ENCODE measurements around the gene TMEM238.
"Not testable (repeated sequence)": the region's sequence is repeated elsewhere in the genome, so short reads cannot be mapped to it uniquely, and the experiment has no call there.

TMEM238 gene

DNA sequence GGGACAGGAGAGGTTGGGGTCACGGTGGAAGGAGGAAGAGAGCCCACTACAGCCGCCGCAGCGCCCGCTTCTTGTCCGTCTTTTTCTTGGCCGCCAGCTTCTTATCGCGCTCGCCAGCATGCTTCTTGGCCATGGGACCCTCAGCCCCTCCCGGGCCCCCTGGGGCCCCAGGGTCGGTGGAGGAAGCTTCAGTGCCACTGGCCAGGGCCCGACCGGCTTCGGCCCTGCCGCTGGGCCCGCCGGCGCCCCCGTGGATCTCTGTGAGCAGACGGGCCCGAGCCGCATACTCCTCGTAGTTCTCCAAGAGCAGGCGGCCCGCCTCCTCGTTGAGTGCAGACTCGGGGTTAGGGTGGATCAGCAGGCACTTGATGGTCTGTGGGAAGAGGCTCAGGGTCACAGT lies 17.3 kb upstream of the TMEM238 start:
- DNase-seq (ENCODE audit: low read depth in 2 of 2), result not testable (repeated sequence)

DNA sequence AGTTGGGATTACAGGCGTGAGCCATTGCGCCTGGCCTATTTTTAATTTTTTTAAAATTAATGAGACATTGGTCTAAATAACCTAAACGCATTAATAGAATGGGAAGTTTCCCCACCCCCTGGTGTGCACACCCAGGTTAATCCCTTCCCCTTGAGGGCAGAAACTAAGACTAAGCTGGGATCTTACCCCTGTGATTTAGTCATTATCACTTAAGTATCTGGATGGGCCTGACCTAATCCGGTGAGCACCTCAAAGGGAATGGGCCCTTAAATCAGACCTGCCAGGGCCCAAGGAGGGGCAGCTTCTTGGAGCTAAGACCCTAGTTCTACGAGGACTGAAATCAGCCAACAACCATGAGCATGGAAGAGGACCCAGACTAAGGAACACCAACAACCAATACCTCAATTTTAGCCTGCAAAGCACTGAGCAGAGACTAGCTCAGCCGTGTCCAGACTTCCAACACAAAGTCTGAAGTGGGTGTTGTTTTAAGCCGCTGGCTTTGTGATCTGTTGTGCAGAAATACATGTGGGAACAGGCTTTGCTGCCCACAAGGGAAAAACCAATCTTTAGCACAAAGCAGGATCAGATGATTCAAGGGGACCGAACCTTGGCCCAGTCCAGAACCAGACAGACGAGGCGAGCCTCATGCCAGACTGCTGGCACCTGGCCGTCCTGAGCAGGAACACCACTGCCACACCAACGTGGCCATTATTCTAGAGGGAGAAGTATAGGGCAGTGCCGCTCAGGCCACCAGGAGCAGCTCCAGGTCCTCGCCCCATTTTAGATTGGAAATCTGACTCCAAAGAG lies 16.4 kb upstream of the TMEM238 start:
- no peak for DNase-seq (ENCODE audit: low read depth in 2 of 2)

DNA sequence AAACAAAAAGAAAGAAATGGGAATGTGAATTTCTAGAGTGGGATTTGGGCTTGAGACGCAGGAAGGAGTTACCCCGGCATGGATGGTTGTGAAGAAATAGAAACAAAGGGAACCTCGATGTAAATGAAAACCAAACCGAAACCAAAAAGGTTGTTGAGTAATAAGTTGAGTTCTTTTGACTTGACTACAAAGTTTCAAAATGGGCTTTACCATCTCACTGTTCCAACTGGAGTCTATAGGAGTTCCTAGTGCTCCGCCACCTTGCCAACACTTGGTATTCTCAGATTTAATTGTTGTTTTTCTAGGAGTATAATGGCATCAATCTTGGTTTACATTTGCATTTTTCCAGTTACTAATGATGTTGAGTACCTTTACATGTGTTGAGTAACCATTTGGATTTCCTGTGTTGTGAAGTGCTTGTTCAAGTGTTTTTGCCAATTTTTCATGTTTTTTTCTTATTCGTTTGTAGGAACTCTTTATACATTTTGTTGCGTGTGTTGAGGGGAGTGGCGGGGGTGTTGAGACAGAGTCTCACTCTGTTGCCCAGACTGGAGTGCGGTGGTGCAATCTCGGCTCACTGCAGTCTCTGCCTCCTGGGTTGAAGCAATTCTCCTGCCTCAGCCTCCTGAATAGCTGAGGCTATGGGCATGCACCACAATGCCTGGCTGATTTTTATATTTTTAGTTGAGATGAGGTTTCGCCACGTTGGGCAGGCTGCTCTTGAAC lies 14.3 kb upstream of the TMEM238 start:
- DNase-seq (ENCODE audit: low read depth in 2 of 2), result no peak

DNA sequence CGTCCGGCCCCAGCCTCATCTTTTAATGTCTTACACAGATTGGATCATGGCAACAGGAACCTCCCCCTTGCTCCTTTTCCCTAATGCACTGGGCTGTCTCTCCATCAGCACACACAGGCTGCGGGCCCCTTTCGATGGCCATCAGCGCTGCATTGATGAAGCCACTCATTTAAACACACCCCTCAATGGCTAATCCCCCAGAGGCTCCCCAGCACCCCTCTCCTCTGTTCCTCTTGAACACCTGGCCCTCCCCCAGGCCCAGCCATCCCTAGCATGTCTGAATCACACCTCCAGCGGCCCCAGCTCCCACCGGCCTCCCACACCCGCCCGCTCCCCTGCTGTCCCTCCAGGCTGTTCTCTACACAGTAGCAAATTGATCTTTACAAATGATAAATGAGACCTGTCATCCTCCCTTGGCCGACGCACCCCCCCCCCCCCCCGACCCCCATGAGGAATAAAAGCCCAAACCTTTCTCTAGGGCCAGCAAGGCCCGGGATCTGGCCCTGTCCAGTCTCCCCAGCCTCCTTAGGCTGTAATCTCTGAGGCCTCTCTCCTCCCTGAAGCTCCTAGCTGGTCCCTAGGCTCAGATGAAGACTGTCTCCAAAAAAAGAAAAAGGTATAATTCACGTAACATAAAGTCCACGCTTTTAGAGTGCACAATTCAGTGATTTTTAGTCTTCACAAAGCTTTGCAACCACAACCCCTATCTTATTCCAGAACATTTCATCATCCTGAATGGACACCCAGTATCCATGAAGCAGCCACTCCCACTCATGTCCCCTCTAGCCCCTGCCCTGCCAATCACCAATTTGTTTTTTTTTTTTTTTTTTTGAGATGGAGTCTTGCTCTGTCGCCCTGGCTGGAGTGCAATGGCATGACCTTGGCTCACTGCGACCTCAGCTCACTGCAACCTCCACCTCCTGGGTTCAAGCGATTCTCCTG lies 9.0 kb upstream of the TMEM238 start:
- no peak for DNase-seq (ENCODE audit: low read depth in 2 of 2)

DNA sequence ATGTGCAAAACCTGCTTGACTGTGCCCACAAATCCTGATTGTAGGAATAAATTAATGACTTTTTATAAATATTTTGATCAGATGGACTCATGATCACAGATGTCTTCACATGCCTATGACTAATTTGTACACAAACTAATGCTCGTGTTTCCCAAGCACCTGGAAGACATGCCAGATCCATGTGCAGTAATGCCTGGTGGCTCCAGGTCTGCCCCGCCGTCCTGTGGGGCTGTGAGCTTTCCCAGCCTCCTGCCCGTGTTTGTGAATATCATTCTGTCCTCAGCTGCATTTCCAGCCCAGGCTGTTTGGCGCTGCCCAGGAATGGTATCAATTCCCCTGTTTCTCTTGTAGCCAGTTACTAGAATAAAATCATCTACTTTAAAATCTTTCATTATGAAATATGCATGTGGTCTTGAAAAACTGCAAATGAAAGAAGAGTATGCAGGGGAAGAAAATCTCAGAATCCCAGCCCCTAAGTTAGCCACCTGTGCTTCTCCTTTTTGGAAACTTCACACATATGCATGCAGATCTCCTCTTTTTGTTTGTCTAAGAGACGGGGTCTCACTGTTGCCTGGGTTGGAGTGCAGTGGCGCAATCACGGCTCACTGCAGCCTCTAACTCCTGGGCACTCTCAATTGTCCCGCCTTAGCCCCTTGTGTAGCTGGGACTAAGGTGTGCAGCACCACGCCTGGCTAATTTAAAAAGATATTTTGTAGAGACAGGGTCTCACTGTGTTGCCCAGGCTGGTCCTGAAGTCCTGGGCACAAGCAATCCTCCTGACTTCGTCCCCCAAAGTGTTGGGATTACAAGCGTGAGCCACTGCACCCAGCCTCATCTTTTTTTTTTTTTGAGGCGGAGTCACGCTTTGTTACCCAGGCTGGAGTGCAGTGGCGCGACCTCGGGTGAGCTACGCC lies 7.9 kb upstream of the TMEM238 start:
- DNase-seq (ENCODE audit: low read depth in 2 of 2), result no peak

DNA sequence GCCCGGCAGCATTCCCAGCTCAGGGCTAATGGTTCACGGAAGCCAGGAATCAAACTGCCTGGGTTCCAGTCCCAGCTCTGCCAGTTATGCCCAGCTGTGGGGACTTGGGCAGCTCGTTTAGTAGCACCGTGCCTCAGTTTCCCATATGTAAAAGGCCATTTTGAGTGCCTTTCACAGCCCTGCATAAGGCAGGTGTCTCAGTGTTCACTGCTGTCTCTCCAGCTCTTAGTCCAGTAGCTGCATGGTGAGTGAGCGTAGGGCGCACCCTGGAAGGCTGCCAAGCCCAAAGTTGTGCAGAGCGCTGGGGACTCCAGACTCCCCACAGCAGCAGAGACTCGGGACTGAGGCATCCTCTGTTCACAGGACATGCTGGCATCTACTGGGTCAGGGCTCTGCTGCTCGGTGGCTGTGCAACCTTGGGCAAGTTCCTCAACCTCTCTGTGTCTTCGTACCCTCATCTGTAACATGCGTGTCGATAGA lies 7.1 kb upstream of the TMEM238 start:
- no peak for DNase-seq (ENCODE audit: low read depth in 2 of 2)

DNA sequence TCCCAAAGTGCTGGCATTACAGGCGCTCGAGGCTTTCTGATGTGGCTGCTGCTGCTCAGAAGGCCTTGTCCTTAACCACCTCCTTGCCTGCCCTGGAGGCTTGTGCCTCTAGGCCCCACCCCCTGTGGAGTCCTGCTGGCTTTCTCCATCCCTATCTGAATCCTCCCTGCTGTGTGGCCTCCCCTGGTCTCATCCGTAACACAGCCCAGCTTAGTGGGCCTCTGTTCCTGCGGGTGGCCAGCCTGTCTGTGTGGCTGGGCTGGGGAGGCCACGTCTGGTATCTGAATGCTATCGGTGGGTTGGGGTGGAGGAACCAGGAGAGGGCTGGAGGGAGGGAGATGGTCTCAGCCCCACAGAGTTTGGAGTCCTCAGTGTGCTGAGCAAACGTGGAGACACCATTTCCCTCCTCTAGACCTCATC lies 6.4 kb upstream of the TMEM238 start:
- DNase-seq (ENCODE audit: low read depth in 2 of 2), result no peak

DNA sequence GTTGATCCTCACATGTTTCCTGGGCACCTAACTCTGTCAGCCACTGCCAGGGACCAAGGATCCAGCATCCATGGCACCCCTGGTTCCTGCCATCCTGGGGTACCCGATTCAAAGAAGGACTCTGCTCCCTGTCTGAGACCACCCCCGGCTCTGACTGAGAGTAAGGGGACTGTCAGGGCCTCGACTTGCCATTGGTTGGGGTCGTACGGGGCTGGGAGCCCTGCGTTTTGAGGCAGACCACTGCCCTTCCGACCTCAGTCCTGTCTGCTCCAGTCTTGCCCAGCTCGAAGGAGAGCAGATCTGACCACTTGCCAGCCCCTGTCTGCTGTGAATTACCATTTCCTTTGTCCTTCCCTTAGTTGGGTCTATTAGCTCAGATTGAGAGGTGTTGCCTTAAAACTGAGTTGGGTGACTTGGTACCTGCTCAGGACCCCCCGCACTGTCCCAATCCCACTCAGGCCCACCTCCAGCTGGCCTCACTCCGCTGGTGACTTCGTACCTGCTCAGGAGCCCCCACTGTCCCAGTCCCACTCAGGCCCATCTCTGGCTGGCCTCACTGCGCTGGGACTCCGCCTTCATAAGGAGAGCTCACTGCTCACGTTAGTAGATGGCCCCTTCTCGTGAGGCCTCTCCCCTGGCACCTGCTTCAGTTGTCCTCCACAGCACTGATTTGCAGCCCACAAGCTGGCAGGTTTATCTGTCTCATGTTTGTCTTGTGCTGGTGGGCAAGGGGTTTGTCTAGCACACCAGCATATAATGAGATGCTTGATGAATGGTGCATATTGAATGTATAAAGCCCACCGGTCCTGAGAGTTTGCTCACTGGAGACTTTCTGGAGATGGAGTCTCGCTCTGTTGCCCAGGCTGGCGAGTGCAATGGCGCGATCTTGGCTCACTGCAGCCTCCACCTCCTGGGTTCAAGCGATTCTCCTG lies 5.6 kb upstream of the TMEM238 start:
- DNase-seq (ENCODE audit: low read depth in 2 of 2), result no peak

DNA sequence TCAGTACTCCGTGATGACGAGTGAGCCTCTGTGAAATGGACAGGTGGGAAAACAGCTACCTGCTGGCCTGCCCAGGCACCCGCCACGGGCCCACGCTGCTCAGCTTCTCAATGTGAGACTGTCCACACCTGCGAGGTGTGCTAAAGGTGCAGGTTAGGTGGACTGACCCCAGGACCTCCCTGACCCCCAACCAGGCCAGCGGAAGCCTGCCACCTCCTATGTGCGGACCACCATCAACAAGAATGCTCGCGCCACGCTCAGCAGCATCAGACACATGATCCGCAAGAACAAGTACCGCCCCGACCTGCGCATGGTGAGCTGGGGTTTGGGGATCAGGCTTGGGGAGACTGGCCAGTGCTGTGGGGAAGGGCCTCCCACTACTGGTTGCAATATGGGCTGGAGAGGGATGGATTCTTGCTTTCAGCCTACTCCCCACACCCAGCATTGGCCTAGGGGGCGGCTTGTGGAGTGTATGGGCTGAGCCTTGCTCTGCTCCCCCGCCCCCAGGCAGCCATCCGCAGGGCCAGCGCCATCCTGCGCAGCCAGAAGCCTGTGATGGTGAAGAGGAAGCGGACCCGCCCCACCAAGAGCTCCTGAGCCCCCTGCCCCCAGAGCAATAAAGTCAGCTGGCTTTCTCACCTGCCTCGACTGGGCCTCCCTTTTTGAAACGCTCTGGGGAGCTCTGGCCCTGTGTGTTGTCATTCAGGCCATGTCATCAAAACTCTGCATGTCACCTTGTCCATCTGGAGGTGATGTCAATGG lies 3.8 kb upstream of the TMEM238 start:
- no peak for DNase-seq (ENCODE audit: low read depth in 2 of 2)

DNA sequence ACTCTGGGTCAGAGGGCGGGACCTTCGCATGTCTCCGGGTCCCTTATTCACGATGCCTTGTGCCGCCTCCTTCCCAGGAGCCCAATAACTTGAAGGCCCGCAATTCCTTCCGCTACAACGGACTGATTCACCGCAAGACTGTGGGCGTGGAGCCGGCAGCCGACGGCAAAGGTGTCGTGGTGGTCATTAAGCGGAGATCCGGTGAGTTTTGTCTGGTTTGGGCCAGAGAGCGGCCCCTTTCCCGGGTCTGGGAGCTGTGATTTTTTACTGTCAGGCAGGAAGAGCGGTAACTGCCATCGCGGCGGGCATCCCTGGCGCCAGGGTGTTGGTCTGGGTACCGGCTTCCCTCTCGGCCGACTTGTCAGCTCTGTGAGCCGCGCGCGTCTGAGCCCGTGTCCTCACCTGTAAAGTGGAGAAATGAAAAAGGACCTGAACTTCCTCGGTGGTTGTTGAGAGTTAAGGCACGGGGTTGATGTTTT lies 2.4 kb upstream of the TMEM238 start:
- DNase-seq (ENCODE audit: low read depth in 2 of 2), result no peak

DNA sequence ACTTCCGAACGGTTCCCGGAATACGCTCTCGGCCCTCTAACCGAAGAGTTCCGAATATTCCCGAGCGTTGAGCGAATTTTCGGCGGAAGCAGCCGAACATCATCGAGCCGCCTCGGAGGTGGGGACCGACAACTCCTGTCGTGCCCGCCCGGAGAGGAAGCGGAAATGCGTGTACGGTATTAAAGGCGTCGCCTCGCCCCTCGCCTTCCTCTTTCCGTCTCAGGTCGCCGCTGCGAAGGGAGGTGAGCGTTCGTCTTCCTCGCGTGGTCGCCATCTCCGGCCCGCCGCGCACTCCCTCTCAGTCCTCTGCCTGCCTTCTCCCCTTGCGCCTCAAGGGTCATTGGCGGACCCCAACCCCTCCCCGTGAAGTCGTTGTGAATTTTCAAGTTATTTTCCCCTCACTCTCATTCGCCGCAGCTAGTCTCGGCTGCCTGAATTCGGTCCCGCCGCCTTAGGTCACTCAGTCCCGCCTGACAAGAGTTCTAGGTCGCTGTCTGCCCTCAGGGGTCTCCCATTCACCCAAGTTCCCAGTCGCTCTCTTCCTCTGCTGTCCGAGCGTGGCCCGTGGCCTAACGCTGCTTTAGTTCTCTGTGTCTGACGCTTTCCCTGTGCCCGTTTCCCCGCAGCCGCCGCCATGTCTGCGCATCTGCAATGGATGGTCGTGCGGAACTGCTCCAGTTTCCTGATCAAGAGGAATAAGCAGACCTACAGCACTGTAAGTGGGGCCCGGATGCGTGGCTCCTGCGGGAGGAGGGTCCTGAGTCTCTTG lies 1.8 kb upstream of the TMEM238 start, which contains the start of gene RPL28:
TSS of gene RPL28 (plus strand) at position 209 of the 769 bp plus-strand sequence. CDS start at position 635, 426 bp downstream.
- DNase-seq (ENCODE audit: low read depth in 2 of 2), result peak; percentile 95 to 96

DNA sequence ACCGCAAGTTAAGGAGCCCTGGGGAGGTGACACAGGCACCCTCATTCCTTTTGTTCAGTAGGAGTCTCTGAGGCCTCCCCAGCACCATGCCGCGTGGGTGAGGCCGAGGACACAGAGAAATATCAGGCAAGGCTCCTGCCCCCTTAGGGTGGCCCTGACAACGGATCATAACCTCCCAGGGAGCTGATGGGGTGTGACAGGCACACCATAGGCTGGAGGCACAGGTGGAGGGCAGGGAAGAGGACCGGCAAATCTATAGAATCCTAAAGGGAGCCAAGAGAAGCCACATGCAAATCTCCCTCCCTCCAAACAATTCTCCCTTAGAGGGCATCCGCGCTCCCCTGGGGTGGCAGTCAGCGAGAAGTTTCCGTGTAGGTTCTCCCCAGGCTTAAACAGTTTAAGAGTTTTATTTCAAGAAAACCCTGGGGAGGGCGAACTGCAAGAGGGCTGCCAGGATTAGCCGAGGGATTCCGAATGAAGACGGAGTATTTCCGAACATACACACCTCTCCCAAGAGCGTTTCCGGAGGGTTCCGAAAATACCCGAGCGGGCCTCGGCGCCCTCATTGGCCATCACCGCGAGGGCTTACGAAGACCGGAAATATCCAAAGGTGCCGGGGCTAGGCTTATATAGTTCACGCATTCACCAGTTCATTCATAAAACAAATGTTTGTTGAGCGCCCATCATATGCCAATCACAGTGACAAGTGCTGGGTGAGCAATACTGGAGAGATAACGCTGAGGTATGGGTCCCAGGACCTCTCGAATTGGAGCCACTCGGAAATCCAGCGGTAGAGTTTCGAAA lies 1.0 kb upstream of the TMEM238 start:
- peak; percentile 89 to 92 for DNase-seq (ENCODE audit: low read depth in 2 of 2)

DNA sequence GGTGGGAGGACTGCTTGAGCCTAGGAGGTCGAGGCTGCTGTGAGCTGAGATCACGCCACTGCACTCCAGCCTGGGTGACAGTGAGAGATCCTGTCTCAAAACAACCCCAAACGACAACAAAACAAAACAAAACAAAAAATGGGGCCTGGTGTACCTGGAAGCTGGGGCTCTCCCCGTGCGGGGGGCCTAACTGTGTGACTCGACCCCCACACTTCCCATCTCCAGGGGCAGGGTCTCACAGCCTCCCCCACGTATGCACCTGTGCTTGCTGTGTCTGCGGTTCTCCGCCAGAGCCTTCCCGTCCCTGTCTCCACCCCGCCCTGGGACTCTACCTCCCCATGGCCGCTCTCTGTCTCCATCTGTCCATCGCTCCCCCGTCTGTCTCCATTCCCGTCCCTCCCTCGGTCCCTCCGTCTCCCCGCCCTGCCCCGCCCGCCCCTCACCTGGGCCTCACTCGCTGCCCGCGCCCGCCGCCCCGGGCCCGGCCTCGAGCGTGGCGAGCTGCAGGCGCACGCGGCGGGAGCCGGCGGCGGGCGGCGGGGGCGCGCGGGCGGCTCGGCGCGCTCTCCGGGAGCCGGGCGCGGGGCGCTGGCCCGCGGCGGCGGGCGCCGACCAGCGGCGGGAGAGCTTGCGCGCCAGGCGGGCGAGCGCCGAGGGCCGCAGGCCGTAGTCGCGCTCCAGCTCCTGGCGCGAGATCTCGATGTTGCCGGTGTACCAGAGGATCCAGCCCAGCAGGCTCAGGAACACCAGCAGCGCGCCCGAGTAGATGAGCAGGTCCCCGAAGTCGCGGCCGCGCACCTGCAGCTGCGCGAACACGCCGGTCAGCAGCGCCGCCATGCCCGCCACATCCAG lies 587 bp downstream of the TMEM238 start:
- DNase-seq (ENCODE audit: low read depth in 2 of 2), result peak in 1 of 2 donors; percentile 55

DNA sequence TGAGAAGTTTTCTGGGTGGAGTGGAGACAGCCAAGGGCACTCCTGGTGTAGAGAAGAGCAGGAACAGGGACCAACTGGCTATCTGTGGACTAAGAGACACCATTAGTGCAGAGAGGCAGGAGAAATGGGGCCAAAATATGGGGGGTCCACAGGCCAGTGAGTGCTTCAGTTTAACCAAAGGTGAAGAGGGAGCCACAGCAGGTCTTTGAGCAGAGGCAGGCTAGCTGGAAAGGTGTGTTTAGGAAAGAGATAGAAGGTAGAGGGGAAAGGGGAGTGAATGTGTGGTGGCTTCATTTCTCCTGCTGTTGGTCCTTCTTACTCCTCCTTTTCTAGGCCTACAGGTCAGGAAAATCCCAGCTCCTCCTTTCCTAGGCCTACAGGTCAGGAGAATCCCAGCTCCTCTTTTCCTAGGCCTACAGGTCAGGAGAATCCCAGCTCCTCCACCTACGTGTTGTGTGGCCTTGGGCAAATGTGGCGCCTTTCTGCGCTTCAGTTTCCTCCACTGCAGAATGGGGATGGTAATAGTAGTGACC lies 1.5 kb downstream of the TMEM238 start:
- no peak for DNase-seq (ENCODE audit: low read depth in 2 of 2)

DNA sequence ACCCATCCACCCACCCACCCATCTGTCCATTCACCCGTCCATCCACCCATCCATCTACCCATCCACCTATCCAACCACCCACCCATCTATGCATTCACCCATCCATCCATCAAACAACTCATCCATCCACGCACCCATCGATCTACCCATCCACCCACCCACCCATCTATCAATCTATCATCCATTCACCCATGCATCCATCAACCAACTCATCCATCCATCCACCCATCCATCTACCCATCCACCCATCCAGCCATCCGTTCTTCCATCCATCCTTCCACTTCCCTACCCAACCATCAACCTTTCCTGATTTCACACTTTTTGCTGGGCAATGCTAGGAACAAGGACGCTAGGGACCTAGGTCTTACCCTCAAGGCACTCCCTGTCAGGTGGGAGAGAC lies 2.1 kb downstream of the TMEM238 start:
- no peak for DNase-seq (ENCODE audit: low read depth in 2 of 2)

DNA sequence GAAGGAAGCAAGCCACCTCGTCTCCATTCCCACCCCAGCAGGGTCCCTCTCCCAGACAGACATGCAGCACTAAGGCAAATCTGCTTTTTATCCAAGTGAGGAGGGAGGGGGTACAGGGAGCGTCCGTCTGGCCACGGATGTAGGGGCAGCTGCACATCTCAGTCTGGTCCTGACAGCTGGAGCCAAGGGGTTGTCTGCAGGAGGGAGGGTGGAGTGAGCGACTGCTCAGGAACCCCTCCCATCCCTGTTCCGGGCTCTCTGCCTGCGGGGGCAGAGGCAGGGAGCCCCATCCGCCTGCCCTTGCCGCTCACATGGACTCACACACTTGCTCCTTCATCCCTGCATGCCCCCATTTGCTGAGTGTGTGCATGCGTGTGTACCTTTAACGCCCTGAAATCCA lies 4.9 kb downstream of the TMEM238 start:
- DNase-seq (ENCODE audit: low read depth in 2 of 2), result no peak
